Stimulated activated CD8-positive, alpha-beta memory T cell treated with anti-CD3 and anti-CD28 coated beads, Interleukin-15, amount 100 ng/mL, for 48 hours (primary cell): ENCODE data around the gene ZNF543.
"Not testable (repeated sequence)": the region's sequence is repeated elsewhere in the genome, so short reads cannot be mapped to it uniquely, and the experiment has no call there.

Source experiments
- DNase-seq, 2 donors: peaks; one replicate each; pipeline ENCODE4 v3.0.0-alpha.2; 2020; ENCODE audit warnings: low read depth in 2 of 2

Gene ZNF543

GRCh38 chr19:57320180-57321084 lies at the start of gene ZNF543:
Gene ZNF543 (plus strand): TSS chr19:57320472. CDS start chr19:57320854, 382 bp downstream.
- DNase-seq = peak; percentile 85 to 87

- no peak for DNase-seq
These were observed 49.0 kb upstream of the ZNF543 start for GRCh38 chr19:57271280-57271679.

DNA sequence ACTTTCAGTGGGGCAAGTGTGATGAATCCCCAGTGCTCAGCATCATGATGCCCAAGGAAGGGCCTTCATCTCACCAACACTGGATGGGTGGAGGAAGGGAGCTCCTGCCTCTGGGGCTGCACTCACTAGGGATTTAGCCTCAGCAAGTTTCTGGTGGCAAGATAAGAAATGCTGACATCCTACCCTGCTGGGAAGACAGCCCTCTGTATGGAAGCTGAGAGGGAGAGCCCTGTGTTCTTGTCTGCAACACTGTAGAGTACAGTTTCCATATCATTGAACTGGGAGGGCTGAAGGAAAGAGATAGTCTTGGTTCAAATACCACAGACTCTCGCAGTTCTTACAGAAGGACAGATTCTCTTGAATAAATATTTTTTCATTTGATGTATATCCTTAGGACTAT lies 47.3 kb upstream of the ZNF543 start:
- no peak for DNase-seq

- DNase-seq = no peak
These were observed 43.8 kb upstream of the ZNF543 start for GRCh38 chr19:57276430-57276829.

DNA sequence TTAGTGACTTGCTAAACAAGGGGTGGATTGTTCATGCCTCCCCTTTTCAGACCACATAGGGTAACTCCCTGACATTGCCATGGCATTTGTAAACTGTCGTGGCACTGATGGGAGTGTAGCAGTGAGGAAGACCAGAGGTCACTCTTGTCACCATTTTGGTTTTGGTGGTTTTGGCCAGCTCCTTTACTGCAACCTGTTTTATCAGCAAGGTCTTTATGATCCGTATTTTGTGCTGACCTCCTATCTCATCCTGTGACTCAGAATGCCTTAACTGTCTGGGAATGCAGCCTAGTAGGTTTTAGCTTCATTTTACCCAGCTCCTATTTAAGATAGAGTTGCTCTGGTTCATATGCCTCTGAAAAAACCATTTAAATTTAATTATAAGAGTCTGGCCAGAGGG lies 41.8 kb upstream of the ZNF543 start:
- not testable (repeated sequence) for DNase-seq

- peak; percentile 67 to 75 for DNase-seq
These were observed 40.7 kb upstream of the ZNF543 start for GRCh38 chr19:57279418-57280164.

GRCh38 chr19:57280165-57280961 lies 39.9 kb upstream of the ZNF543 start, which contains the start of gene ZNF460:
Gene ZNF460 (plus strand): TSS chr19:57280485. CDS start chr19:57280807, 322 bp downstream.
- peak; percentile 92 to 97 for DNase-seq

GRCh38 chr19:57280962-57281400 lies 39.3 kb upstream of the ZNF543 start:
- DNase-seq = no peak

GRCh38 chr19:57282011-57282643 lies 38.1 kb upstream of the ZNF543 start:
- DNase-seq = peak; percentile 9 to 18

GRCh38 chr19:57288373-57288772 lies 31.9 kb upstream of the ZNF543 start:
- no peak for DNase-seq

GRCh38 chr19:57290970-57291369 lies 29.3 kb upstream of the ZNF543 start:
- DNase-seq = no peak

DNA sequence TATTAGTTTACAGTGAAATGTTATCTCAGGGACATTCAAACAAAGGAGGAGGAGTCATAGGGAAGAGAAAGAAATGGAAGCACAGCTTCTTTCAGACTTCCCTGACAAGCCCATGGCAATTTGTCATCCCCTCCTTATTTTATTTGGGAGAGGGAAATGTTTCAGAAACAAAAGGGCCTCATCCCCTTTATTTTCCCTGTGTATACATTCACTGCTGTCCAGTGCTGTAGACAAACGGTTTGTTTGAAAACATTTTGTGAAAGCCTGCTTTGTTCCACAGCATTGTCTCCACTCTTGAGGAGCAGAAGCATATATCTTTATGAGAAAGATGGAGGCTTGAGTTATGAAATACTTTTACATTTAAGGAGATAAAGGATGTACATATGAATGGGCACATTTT lies 27.7 kb upstream of the ZNF543 start:
- DNase-seq = no peak

DNA sequence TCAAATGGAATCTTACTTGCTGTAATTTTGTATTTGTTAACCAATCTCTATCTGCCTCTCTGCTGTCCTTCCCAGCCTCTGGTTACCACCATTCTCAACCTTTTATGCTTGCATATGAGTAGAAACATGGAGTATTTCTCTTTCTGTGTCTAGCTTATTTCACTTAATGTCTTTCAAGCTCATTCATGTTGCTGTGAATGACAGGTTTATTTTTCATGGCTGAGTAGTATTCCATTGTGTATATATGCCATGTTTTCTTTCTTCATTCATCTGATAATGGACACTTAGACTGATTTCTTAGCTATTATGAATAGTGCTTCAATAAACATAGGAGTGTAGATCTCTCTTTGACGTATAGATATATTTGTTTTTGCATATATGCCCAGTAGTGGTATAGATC lies 26.6 kb upstream of the ZNF543 start:
- no peak for DNase-seq

GRCh38 chr19:57302020-57302465 lies 18.2 kb upstream of the ZNF543 start:
- DNase-seq = no peak

DNA sequence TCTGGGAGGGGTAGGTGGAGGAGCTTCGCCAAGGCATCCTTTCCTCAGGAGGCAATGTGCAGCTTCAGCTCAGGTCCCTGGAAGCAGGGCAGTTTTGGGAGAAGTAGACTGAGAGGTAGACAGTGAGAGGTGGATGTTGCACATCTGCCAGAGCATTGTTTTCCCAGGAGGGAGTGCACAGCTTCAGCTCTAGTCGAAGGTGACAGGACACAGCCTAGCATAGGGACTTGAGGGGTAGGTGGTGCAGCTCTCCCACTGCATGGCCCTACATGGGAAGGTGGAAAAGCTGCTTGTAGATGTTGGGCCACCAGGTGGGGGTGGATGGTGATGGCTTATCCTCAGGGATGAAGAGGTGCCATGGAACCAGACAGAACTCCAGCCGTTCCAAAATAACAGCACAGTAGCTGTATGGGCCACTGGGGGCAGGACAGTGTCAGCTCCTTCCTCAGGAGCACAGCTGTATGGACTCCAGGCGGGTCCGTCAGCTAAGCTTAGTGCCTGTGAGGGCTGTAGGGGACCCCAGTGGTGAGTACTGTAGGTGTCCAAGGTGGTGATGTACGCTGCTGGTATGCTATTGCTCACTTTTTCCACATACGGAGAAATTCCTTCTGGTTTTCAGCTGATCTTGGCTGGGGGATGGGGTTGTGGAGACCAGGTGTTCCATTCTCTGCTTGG lies 17.4 kb upstream of the ZNF543 start:
- no peak for DNase-seq

DNA sequence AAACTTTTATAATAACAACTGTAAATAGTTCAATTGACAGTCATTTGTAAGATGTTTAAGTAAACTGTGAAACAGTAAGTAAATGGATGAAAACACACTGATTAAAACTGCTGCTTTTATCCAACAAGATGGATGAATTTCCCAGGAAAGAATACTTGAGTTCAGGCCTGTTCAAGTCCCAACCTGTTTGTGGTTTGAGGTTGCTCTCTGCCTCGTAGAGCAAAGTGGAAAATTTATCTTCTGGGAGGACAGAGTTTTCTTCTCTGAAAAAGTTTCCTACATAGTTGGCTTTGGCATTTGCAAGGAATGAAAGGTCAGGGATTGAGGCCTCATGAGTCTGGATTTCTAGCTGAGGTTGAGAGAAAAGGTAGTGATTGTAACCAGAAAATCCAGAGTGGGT lies 15.2 kb upstream of the ZNF543 start:
- DNase-seq = no peak

GRCh38 chr19:57308514-57308913 lies 11.8 kb upstream of the ZNF543 start:
- no peak for DNase-seq

- DNase-seq = no peak
These were observed 9.5 kb upstream of the ZNF543 start for GRCh38 chr19:57310792-57311191.

GRCh38 chr19:57314146-57314545 lies 6.1 kb upstream of the ZNF543 start:
- no peak for DNase-seq

- no peak for DNase-seq
These were observed 2.8 kb upstream of the ZNF543 start for GRCh38 chr19:57317503-57317902.

GRCh38 chr19:57319869-57320179 lies 448 bp upstream of the ZNF543 start:
- DNase-seq = no peak
